Stomach (tissue), 4 donors: ENCODE results near the gene MRPL41.

ENCODE experiments used
- CTCF ChIP-seq, 7 experiments: fragments of 450-650 bp in 4 of 7; fragments of 200-600 bp in 3 of 7; sonication (generic) in 3 of 7; IDR thresholded peaks; one replicate each; pipeline ENCODE4 v1.5.1; 2016 to 2019; ENCODE audit warnings: antibody characterized with exemption in 7 of 7, control low read depth in 2 of 7, mild to moderate bottlenecking in 1 of 7
- POLR2AphosphoS5 ChIP-seq, 3 donors: sonication (generic); formaldehyde crosslinking; IDR thresholded peaks; one replicate each; pipeline ENCODE4 v1.6.1; 2016; ENCODE audit warnings: antibody characterized with exemption in 3 of 3

- TF ChIP-seq CTCF (IDR thresholded peaks at IDR 0.05): no peak
- TF ChIP-seq POLR2AphosphoS5 (IDR thresholded peaks at IDR 0.05): no peak
Measured at GRCh38 chr9:137521405-137521985, 30.2 kb upstream of the MRPL41 start.
